Hepatocyte (in vitro differentiated cells): ENCODE results near the gene ACSM3.

Experiments
- EZH2 ChIP-seq: fragments of 200-600 bp; sonication (generic); IDR thresholded peaks from 2 replicates; pipeline ENCODE4 v1.6.1; 2016; ENCODE audit warnings: antibody characterized with exemption, mild to moderate bottlenecking, borderline replicate concordance
- EZH2phosphoT487 ChIP-seq: fragments of 200-600 bp; sonication (generic); IDR thresholded peaks from one replicate; pipeline ENCODE4 v1.6.1; 2018; ENCODE audit warnings: antibody characterized with exemption, mild to moderate bottlenecking, low read depth, moderate library complexity; ENCODE audit not compliant: unreplicated experiment, severe bottlenecking
- TF ChIP-seq, protein P1 (sequence below): fragments of 200-600 bp; sonication (generic); IDR thresholded peaks from 2 replicates; pipeline ENCODE4 v1.5.1; 2016; ENCODE audit warnings: antibody characterized with exemption, mild to moderate bottlenecking; ENCODE audit not compliant: poor library complexity

- TF ChIP-seq, protein P1, sequence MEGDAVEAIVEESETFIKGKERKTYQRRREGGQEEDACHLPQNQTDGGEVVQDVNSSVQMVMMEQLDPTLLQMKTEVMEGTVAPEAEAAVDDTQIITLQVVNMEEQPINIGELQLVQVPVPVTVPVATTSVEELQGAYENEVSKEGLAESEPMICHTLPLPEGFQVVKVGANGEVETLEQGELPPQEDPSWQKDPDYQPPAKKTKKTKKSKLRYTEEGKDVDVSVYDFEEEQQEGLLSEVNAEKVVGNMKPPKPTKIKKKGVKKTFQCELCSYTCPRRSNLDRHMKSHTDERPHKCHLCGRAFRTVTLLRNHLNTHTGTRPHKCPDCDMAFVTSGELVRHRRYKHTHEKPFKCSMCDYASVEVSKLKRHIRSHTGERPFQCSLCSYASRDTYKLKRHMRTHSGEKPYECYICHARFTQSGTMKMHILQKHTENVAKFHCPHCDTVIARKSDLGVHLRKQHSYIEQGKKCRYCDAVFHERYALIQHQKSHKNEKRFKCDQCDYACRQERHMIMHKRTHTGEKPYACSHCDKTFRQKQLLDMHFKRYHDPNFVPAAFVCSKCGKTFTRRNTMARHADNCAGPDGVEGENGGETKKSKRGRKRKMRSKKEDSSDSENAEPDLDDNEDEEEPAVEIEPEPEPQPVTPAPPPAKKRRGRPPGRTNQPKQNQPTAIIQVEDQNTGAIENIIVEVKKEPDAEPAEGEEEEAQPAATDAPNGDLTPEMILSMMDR = no peak
- no peak for TF ChIP-seq EZH2phosphoT487
- TF ChIP-seq EZH2 = no peak
Observed at GRCh38 chr16:20744922-20745440, 18.8 kb upstream of the ACSM3 start.
